GM12878 (cell line): Measurements from ENCODE around the gene EBI3. TPM values are rescaled to one million over a fixed set of nuclear protein-coding genes. Genes with fewer than 3 reads are reported as not detected.

Source experiments
- ATF2 ChIP-seq: IDR thresholded peaks from 2 replicates; pipeline ENCODE4 v1.6.1; 2012; ENCODE audit warnings: low read length, inconsistent platforms
- BHLHE40 ChIP-seq, 2 experiments: fragments of 450-650 bp in 1 of 2; IDR thresholded peaks; 2 replicates each; pipeline ENCODE4 v1.6.1; 2011 to 2017; ENCODE audit warnings: low read depth in 2 of 2, borderline replicate concordance in 1 of 2, improper control_type of control experiment in 1 of 2, low read length in 1 of 2, mild to moderate bottlenecking in 1 of 2
- BRCA1 ChIP-seq: IDR thresholded peaks from 2 replicates; pipeline ENCODE4 v1.6.1; 2011; ENCODE audit warnings: low read depth, low read length, improper control_type of control experiment
- CREB1 ChIP-seq: IDR thresholded peaks from 2 replicates; pipeline ENCODE4 v1.6.1; 2012; ENCODE audit warnings: low read depth, mild to moderate bottlenecking, inconsistent platforms
- EED ChIP-seq: sonication (generic); IDR thresholded peaks from 2 replicates; pipeline ENCODE4 v1.6.1; 2016; ENCODE audit warnings: antibody characterized with exemption, low read depth
- EP300 ChIP-seq, 2 experiments: fragments of 150-350 bp in 1 of 2; IDR thresholded peaks; 2 replicates each; pipeline ENCODE4 v1.6.1; 2011 to 2012; ENCODE audit warnings: low read depth in 2 of 2, low read length in 2 of 2, borderline replicate concordance in 1 of 2, improper control_type of control experiment in 1 of 2, inconsistent platforms in 1 of 2; ENCODE audit not compliant: control insufficient read depth in 1 of 2
- FOXK2 ChIP-seq: fragments of 450-650 bp; IDR thresholded peaks from 2 replicates; pipeline ENCODE4 v1.6.1; 2017; ENCODE audit warnings: mild to moderate bottlenecking, moderate library complexity
- FOXM1 ChIP-seq: IDR thresholded peaks from 2 replicates; pipeline ENCODE4 v1.6.1; 2012; ENCODE audit warnings: low read depth, mild to moderate bottlenecking, inconsistent platforms, low read length, moderate library complexity
- GABPA ChIP-seq: IDR thresholded peaks from 2 replicates; pipeline ENCODE4 v1.6.1; 2014; ENCODE audit warnings: antibody characterized with exemption, low read depth, mild to moderate bottlenecking, inconsistent platforms
- HDAC6 ChIP-seq: fragments of 200-600 bp; sonication (generic); IDR thresholded peaks from one replicate; pipeline ENCODE4 v1.8.0; 2017; ENCODE audit warnings: antibody characterized with exemption; ENCODE audit not compliant: unreplicated experiment
- JUNB ChIP-seq: IDR thresholded peaks from 2 replicates; pipeline ENCODE4 v1.6.1; 2016; ENCODE audit warnings: antibody characterized with exemption, mild to moderate bottlenecking
- JUND ChIP-seq: IDR thresholded peaks from 2 replicates; pipeline ENCODE4 v1.6.1; 2012; ENCODE audit warnings: low read depth, mild to moderate bottlenecking, low read length, improper control_type of control experiment, moderate library complexity
- PKNOX1 ChIP-seq: fragments of 450-650 bp; IDR thresholded peaks from 2 replicates; pipeline ENCODE4 v1.6.1; 2016; ENCODE audit warnings: mild to moderate bottlenecking
- RAD21 ChIP-seq: IDR thresholded peaks from 2 replicates; pipeline ENCODE4 v1.6.1; 2011; ENCODE audit warnings: mild to moderate bottlenecking, low read depth, low read length, moderate library complexity; ENCODE audit not compliant: insufficient read depth
- RBBP5 ChIP-seq: fragments of 200-600 bp; sonication (generic); conservative IDR thresholded peaks from 2 replicates; pipeline ENCODE4 v1.6.1; 2016
- SIN3A ChIP-seq: IDR thresholded peaks from 2 replicates; pipeline ENCODE4 v1.6.1; 2012; ENCODE audit warnings: low read depth, low read length, improper control_type of control experiment
- SRF ChIP-seq, 2 experiments: IDR thresholded peaks; 2 replicates each; pipeline ENCODE4 v1.6.1; 2011; ENCODE audit warnings: low read depth in 2 of 2, low read length in 2 of 2, mild to moderate bottlenecking in 1 of 2, moderate library complexity in 1 of 2
- TCF7 ChIP-seq: IDR thresholded peaks from 2 replicates; pipeline ENCODE4 v1.6.1; 2014; ENCODE audit warnings: antibody characterized with exemption, borderline replicate concordance
- ZZZ3 ChIP-seq: IDR thresholded peaks from 2 replicates; pipeline ENCODE4 v1.6.1; 2011; ENCODE audit warnings: low read depth; ENCODE audit not compliant: control insufficient read depth, insufficient read length
- polyA plus RNA-seq, 11 experiments: library from polyadenylated mRNA; depleted of rRNA in 4 of 11; unstranded in 6 of 11; stranded (reverse) in 5 of 11; fragments of >200 nt; fragmentation: Nextera tagmentation in 4 of 11; fragmentation: Illumina TruSeq in 1 of 11; extraction: Ambion mirVana in 4 of 11; extraction: Trizol in 1 of 11; gene quantifications; 1 replicate in 1 of 11; 2 replicates in 10 of 11; pipeline versions ENCODE4 v1.2.1 to v1.2.3, GENCODE V29; 2011 to 2016; ENCODE audit warnings: inconsistent platforms in 2 of 11, missing spikeins in 2 of 11, low read depth in 1 of 11
- total RNA-seq, 4 experiments: library from RNA; depleted of rRNA in 3 of 4; stranded (reverse); fragments of >200 nt in 3 of 4; fragmentation: Illumina TruSeq in 1 of 4; extraction: Trizol in 1 of 4; gene quantifications; 2 replicates each; pipeline versions ENCODE4 v1.2.1 to v1.2.3, GENCODE V29; 2013 to 2021
- TF ChIP-seq, protein P1 (sequence below): fragments of 450-650 bp; formaldehyde crosslinking; IDR thresholded peaks from 2 replicates; pipeline ENCODE4 v1.4.0; 2022; ENCODE audit warnings: mild to moderate bottlenecking, moderate library complexity
- TF ChIP-seq, protein P2 (sequence below): fragments of 450-650 bp; IDR thresholded peaks from 2 replicates; pipeline ENCODE4 v1.6.1; 2016; ENCODE audit warnings: mild to moderate bottlenecking

Gene EBI3
- total and polyA plus RNA-seq, 10 of the 15 experiments (the other 5 are each of a cell fraction or from before 2014, with no cell fraction given): 22.0 to 288 (median 186) TPM

GRCh38 chr19:4229179-4229931 lies at the start of gene EBI3 (continued):
- no peak; the same call in 1 of the 2 replicates for TF ChIP-seq SIN3A
- TF ChIP-seq RAD21: no peak
- peak; percentile 69 for TF ChIP-seq JUNB
- peak; percentile 59 for TF ChIP-seq PKNOX1
- TF ChIP-seq GABPA: no peak
- TF ChIP-seq ZZZ3: no peak
- 0 out of 2 replicates have a peak, but pooled peaks have one; percentile 7 for TF ChIP-seq CREB1
- TF ChIP-seq BRCA1: no peak
- TF ChIP-seq FOXM1: peak; percentile 55; the same call in 1 of the 2 replicates
- TF ChIP-seq BHLHE40 (IDR thresholded peaks at IDR 0.05; ENCODE audit: borderline replicate concordance in 1 of 2, low read depth in 2 of 2, low read length in 1 of 2): peak; percentile 66 to 75
- TF ChIP-seq ATF2: peak; percentile 76; the same call in 1 of the 2 replicates
- peak in 1 of 2 experiments; percentile 67; a peak in 3 of 4 replicates for TF ChIP-seq EP300 (IDR thresholded peaks at IDR 0.05; ENCODE audit: borderline replicate concordance in 1 of 2, control insufficient read depth in 1 of 2, low read depth in 2 of 2, low read length in 2 of 2)
- TF ChIP-seq HDAC6: no peak
- peak; percentile 63; the same call in 1 of the 2 replicates for TF ChIP-seq JUND
- TF ChIP-seq, protein P1, sequence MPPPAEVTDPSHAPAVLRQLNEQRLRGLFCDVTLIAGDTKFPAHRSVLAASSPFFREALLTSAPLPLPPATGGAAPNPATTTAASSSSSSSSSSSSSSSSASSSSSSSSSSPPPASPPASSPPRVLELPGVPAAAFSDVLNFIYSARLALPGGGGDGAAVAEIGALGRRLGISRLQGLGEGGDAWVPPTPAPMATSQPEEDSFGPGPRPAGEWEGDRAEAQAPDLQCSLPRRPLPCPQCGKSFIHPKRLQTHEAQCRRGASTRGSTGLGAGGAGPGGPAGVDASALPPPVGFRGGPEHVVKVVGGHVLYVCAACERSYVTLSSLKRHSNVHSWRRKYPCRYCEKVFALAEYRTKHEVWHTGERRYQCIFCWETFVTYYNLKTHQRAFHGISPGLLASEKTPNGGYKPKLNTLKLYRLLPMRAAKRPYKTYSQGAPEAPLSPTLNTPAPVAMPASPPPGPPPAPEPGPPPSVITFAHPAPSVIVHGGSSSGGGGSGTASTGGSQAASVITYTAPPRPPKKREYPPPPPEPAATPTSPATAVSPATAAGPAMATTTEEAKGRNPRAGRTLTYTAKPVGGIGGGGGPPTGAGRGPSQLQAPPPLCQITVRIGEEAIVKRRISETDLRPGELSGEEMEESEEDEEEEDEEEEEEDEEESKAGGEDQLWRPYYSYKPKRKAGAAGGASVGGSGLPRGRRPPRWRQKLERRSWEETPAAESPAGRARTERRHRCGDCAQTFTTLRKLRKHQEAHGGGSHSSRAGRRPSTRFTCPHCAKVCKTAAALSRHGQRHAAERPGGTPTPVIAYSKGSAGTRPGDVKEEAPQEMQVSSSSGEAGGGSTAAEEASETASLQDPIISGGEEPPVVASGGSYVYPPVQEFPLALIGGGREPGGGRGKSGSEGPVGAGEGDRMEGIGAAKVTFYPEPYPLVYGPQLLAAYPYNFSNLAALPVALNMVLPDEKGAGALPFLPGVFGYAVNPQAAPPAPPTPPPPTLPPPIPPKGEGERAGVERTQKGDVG (CRISPR knock-in tag): no peak
- TF ChIP-seq, protein P2, sequence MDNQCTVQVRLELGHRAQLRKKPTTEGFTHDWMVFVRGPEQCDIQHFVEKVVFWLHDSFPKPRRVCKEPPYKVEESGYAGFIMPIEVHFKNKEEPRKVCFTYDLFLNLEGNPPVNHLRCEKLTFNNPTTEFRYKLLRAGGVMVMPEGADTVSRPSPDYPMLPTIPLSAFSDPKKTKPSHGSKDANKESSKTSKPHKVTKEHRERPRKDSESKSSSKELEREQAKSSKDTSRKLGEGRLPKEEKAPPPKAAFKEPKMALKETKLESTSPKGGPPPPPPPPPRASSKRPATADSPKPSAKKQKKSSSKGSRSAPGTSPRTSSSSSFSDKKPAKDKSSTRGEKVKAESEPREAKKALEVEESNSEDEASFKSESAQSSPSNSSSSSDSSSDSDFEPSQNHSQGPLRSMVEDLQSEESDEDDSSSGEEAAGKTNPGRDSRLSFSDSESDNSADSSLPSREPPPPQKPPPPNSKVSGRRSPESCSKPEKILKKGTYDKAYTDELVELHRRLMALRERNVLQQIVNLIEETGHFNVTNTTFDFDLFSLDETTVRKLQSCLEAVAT: peak; percentile 35
- TF ChIP-seq RBBP5: no peak
- TF ChIP-seq SRF (IDR thresholded peaks at IDR 0.05; ENCODE audit: low read depth in 2 of 2, low read length in 2 of 2): peak in 1 of 2 experiments; percentile 32; a peak in 1 of 4 replicates
- TF ChIP-seq TCF7: no peak
- TF ChIP-seq EED: peak; percentile 95
- TF ChIP-seq FOXK2: no peak; the same call in 1 of the 2 replicates
